ENCODE data around the gene MRPL1. TPM values are rescaled to one million over a fixed set of nuclear protein-coding genes. Genes with fewer than 3 reads are reported as not detected.

Gene MRPL1
- total and polyA plus RNA-seq, 4 donors: 10.5 to 20.6 (median 16.1) TPM

DNA sequence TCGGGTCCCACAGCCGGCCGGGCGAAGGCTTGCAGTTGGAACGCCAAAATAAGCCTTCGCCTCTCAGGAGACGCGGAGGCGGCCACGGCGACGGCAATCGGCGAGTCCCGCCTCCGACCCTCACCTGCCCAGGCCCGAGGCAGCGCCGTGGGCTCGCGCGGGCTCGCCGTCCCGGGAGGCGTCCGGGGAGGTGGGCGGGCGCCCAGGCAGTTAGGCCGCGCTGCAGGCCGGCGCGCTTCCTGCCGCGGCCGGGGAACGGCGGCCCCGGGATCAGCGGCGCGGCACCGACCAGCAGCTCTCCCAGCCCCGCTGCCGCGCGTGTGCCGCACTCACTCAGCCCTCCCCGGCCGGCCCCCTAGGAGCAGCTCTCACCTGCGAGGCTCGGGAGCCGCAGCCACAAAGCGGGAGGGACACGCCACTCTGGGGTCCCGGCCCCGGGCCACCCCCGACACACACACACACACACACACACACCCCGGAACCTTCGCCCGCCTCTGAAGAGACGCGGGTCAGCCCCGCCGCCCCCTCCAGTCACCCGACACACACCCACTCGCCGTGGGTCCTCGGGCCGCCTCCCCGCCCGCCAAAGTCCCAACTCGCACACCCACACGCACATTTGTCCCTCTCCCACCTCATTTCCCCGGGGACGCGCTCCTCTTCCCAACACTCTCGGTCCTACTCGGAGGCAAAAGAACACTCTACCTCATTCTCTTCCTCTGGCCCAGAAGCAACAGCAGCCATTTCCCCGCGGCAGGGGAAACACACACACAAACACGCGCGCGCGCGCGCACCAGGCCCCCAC, 43.8 kb upstream of the MRPL1 start, which contains the start of gene CNOT6L:
Gene CNOT6L (minus strand): TSS at position 767 of the 802 bp plus-strand sequence. CDS start 60 bp downstream, at position 707.
- under 1% methylated on average over 89 of the region's 89 CpGs for WGBS
- peaks cover 2 to 46% (median 32%) of the 10 kb centered on the region in 4 donors for H3K4me1 ChIP-seq (ENCODE audit: control insufficient read depth in 4 of 4, insufficient read depth in 4 of 4, low read length in 3 of 4)
- TF ChIP-seq YY1 (IDR thresholded peaks at IDR 0.05): peak; percentile 42
- TF ChIP-seq RAD21 (IDR thresholded peaks at IDR 0.05): no peak
- no peak for TF ChIP-seq HNF4A (conservative IDR thresholded peaks at IDR 0.05)
- TF ChIP-seq REST (IDR thresholded peaks at IDR 0.05): no peak
- no peak for TF ChIP-seq FOXA2 (IDR thresholded peaks at IDR 0.05)

GRCh38 chr4:77819404-77819842, 43.2 kb upstream of the MRPL1 start:
- Histone ChIP-seq H3K4me1 (ENCODE audit: control insufficient read depth in 4 of 4, insufficient read depth in 4 of 4, low read length in 3 of 4) (peaks cover 2 to 42% (median 29%) of the 10 kb centered on the region in 4 donors), H3K4me3 (ENCODE audit: low read depth in 1 of 3, low read length in 3 of 3) (peak overlapping the region; percentile 86 to 98 (median 94)), H3K27ac (ENCODE audit: low read depth in 1 of 2, low read length in 2 of 2) (peak overlapping the region; percentile 99 to 100), H3K27me3 (ENCODE audit: control insufficient read depth in 4 of 4, insufficient read depth in 4 of 4, low read length in 3 of 4) (no peaks in the 10 kb centered on the region), H3K9ac (ENCODE audit: low read depth in 1 of 2, low read length in 2 of 2) (peak overlapping the region; percentile 92), H3K36me3 (ENCODE audit: control insufficient read depth in 4 of 4, insufficient read depth in 3 of 4, low read depth in 1 of 4, low read length in 3 of 4) (no peaks in the 10 kb centered on the region), H3K9me3 (ENCODE audit: control insufficient read depth in 4 of 4, low read length in 3 of 4) (no peaks in the 10 kb centered on the region)
- TF ChIP-seq FOXA1 (IDR thresholded peaks at IDR 0.05) (no peak), JUND (IDR thresholded peaks at IDR 0.05) (no peak), MAX (IDR thresholded peaks at IDR 0.05) (no peak)
- WGBS: under 1% methylated on average over 66 of the region's 66 CpGs
- DNase-seq (ENCODE audit: low spot score): peak; percentile 59

More for the DNA sequence above, 43.8 kb upstream of the MRPL1 start, which contains the start of gene CNOT6L:
- H3K9ac ChIP-seq (ENCODE audit: low read depth in 1 of 2, low read length in 2 of 2): peak within 1 kb of the TSS; percentile 98 to 99
- H3K9me3 ChIP-seq (ENCODE audit: control insufficient read depth in 4 of 4, low read length in 3 of 4): no peaks in the 10 kb centered on the region
- peak; percentile 75 for DNase-seq (ENCODE audit: low spot score)
- H3K27ac ChIP-seq (ENCODE audit: low read depth in 1 of 2, low read length in 2 of 2): peak within 1 kb of the TSS; percentile 99 to 100
- no peaks in the 10 kb centered on the region for H3K36me3 ChIP-seq (ENCODE audit: control insufficient read depth in 4 of 4, insufficient read depth in 3 of 4, low read depth in 1 of 4, low read length in 3 of 4)
- H3K4me3 ChIP-seq (ENCODE audit: low read depth in 1 of 3, low read length in 3 of 3): peak within 1 kb of the TSS; percentile 86 to 98 (median 94)
- no peaks in the 10 kb centered on the region for H3K27me3 ChIP-seq (ENCODE audit: control insufficient read depth in 4 of 4, insufficient read depth in 4 of 4, low read length in 3 of 4)

DNA sequence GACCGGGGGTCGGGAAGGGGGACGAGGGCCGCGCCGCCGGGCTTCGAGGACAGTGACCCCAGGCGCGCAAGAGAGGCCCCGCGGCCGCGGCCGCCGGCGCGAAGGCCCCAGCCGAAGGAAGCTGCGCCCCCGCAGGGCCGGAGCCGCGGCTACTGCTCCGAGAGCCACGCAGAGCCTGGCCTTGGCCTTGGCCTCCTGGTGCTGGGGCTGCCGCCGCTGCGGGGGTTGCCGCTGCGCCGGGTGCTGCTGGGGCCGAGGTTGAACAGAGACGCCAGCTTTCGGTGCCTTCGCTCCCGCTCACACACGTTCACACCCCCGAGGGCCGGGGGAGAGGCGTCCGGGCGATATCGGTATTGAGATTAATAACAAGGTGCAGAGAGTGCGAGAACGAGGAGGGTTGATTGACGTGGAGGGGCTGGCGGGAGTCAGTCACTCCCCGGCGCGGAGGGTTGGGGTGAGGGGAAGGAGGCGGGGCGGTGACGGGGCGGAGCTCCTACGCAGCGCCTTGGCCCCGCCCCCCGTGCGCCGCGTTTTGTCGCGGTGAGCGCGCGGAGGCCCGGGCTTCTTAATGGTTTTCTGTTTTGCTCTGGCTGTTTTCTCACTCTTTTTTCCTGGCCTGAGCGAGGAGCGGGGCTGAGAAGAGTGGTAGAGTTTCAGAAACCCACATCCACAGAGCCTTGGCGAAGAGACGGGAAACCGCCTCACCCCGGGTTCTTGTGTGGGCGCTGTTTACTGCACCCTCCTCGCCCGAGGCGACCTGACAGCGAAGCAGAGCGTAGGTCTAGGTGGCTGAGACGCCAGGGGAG, 42.6 kb upstream of the MRPL1 start:
- Histone ChIP-seq H3K27ac (ENCODE audit: low read depth in 1 of 2, low read length in 2 of 2) (peak overlapping the region; percentile 99 to 100), H3K9me3 (ENCODE audit: control insufficient read depth in 4 of 4, low read length in 3 of 4) (no peaks in the 10 kb centered on the region), H3K9ac (ENCODE audit: low read depth in 1 of 2, low read length in 2 of 2) (peak overlapping the region; percentile 98 to 99), H3K4me3 (ENCODE audit: low read depth in 1 of 3, low read length in 3 of 3) (peak overlapping the region; percentile 86 to 98 (median 94)), H3K27me3 (ENCODE audit: control insufficient read depth in 4 of 4, insufficient read depth in 4 of 4, low read length in 3 of 4) (no peaks in the 10 kb centered on the region), H3K36me3 (ENCODE audit: control insufficient read depth in 4 of 4, insufficient read depth in 3 of 4, low read depth in 1 of 4, low read length in 3 of 4) (no peaks in the 10 kb centered on the region), H3K4me1 (ENCODE audit: control insufficient read depth in 4 of 4, insufficient read depth in 4 of 4, low read length in 3 of 4) (peaks cover 2 to 36% (median 24%) of the 10 kb centered on the region in 4 donors)
- under 1% methylated on average over 81 of the region's 81 CpGs for WGBS
- peak; percentile 94 for DNase-seq (ENCODE audit: low spot score)
- TF ChIP-seq FOXA1 (IDR thresholded peaks at IDR 0.05): no peak
- TF ChIP-seq HNF4G (IDR thresholded peaks at IDR 0.05): no peak
- no peak for TF ChIP-seq FOXA2 (IDR thresholded peaks at IDR 0.05)
- TF ChIP-seq JUND (IDR thresholded peaks at IDR 0.05): peak in 1 of 2 donors; percentile 11
- TF ChIP-seq ZBTB33 (IDR thresholded peaks at IDR 0.05): no peak
- TF ChIP-seq CTCF (IDR thresholded peaks at IDR 0.05; ENCODE audit: low read depth, low read length, missing input control): no peak
- peak in 1 of 2 donors; percentile 18 for TF ChIP-seq RAD21 (IDR thresholded peaks at IDR 0.05)
- peak; percentile 80 for TF ChIP-seq REST (IDR thresholded peaks at IDR 0.05)
- TF ChIP-seq NR2F2 (IDR thresholded peaks at IDR 0.05): no peak
